Trophoblast cell (in vitro differentiated cells and primary cell): Measurements from ENCODE around the gene NUP153.
"Not testable (repeated sequence)": the region's sequence is repeated elsewhere in the genome, so short reads cannot be mapped to it uniquely, and the experiment has no call there.

Source experiments
- DNase-seq, 2 donors: peaks; one replicate each; pipeline ENCODE4 v3.0.0-alpha.2; 2016
- H2AFZ ChIP-seq: 2 replicates; pipeline ENCODE4 v1.6.1; 2013; ENCODE audit warnings: low read length, moderate library complexity, mild to moderate bottlenecking; ENCODE audit not compliant: insufficient read depth, poor library complexity
- H2AK5ac ChIP-seq: 2 replicates; pipeline ENCODE4 v1.6.1; 2013; ENCODE audit warnings: mild to moderate bottlenecking, low read length
- H2BK120ac ChIP-seq: 2 replicates; pipeline ENCODE4 v1.6.1; 2013; ENCODE audit warnings: low read length, mild to moderate bottlenecking, moderate library complexity; ENCODE audit not compliant: insufficient read depth, poor library complexity
- H2BK12ac ChIP-seq: 2 replicates; pipeline ENCODE4 v1.6.1; 2013; ENCODE audit warnings: mild to moderate bottlenecking, low read length, moderate library complexity
- H2BK5ac ChIP-seq: 2 replicates; pipeline ENCODE4 v1.6.1; 2013; ENCODE audit warnings: low read length, low read depth, moderate library complexity, mild to moderate bottlenecking; ENCODE audit not compliant: poor library complexity
- H3K14ac ChIP-seq: 2 replicates; pipeline ENCODE4 v1.6.1; 2013; ENCODE audit warnings: mild to moderate bottlenecking, low read length
- H3K18ac ChIP-seq: 2 replicates; pipeline ENCODE4 v1.6.1; 2013; ENCODE audit warnings: mild to moderate bottlenecking, low read length
- H3K23ac ChIP-seq: 2 replicates; pipeline ENCODE4 v1.6.1; 2013; ENCODE audit warnings: low read length
- H3K27ac ChIP-seq: 2 replicates; pipeline ENCODE4 v1.5.1; 2013; ENCODE audit warnings: low read depth, mild to moderate bottlenecking, inconsistent platforms, low read length, moderate library complexity
- H3K27me3 ChIP-seq: 2 replicates; pipeline ENCODE4 v1.6.1; 2013; ENCODE audit warnings: inconsistent platforms, mild to moderate bottlenecking, low read length, moderate library complexity; ENCODE audit not compliant: insufficient read depth
- H3K36me3 ChIP-seq, 2 experiments: 1 replicate in 1 of 2; 2 replicates in 1 of 2; pipeline ENCODE4 v1.6.1; 2013; ENCODE audit warnings: low read length in 2 of 2, mild to moderate bottlenecking in 2 of 2, moderate library complexity in 1 of 2; ENCODE audit not compliant: insufficient read depth in 2 of 2, control insufficient read depth in 1 of 2
- H3K4ac ChIP-seq: 2 replicates; pipeline ENCODE4 v1.6.1; 2013; ENCODE audit warnings: low read depth, mild to moderate bottlenecking, low read length, moderate library complexity
- H3K4me1 ChIP-seq, 2 experiments: 1 replicate in 1 of 2; 2 replicates in 1 of 2; pipeline ENCODE4 v1.6.1; 2013; ENCODE audit warnings: low read length in 2 of 2, mild to moderate bottlenecking in 2 of 2, moderate library complexity in 1 of 2; ENCODE audit not compliant: insufficient read depth in 2 of 2, control insufficient read depth in 1 of 2
- H3K4me2 ChIP-seq: 2 replicates; pipeline ENCODE4 v1.6.1; 2013; ENCODE audit warnings: inconsistent platforms, mild to moderate bottlenecking, low read length, moderate library complexity
- H3K4me3 ChIP-seq: 2 replicates; pipeline ENCODE4 v1.5.1; 2013; ENCODE audit warnings: mild to moderate bottlenecking, low read depth, low read length, inconsistent platforms
- H3K79me1 ChIP-seq: one replicate; pipeline ENCODE4 v1.6.1; 2013; ENCODE audit warnings: low read length
- H3K79me2 ChIP-seq: 2 replicates; pipeline ENCODE4 v1.6.1; 2013; ENCODE audit warnings: low read length, mild to moderate bottlenecking; ENCODE audit not compliant: control insufficient read depth, insufficient read depth, poor library complexity
- H3K9ac ChIP-seq: 2 replicates; pipeline ENCODE4 v1.6.1; 2013; ENCODE audit warnings: mild to moderate bottlenecking, low read length
- H3K9me3 ChIP-seq: 2 replicates; pipeline ENCODE4 v1.6.1; 2013; ENCODE audit warnings: low read depth, mild to moderate bottlenecking, control low read depth, inconsistent platforms, low read length; ENCODE audit not compliant: insufficient read depth
- H4K12ac ChIP-seq: 2 replicates; pipeline ENCODE4 v1.6.1; 2013; ENCODE audit warnings: low read depth, mild to moderate bottlenecking, low read length, moderate library complexity
- H4K8ac ChIP-seq: 2 replicates; pipeline ENCODE4 v1.6.1; 2013; ENCODE audit warnings: low read depth, mild to moderate bottlenecking, low read length, moderate library complexity
- H4K91ac ChIP-seq: one replicate; pipeline ENCODE4 v1.6.1; 2013; ENCODE audit warnings: low read depth, mild to moderate bottlenecking, low read length, moderate library complexity
- WGBS: extraction: QIAGEN DNeasy Blood & Tissue Kit; methylation state at CpG from one replicate; pipeline ENCODE4 v1.1.7; 2013; ENCODE audit warnings: missing lambda C conversion rate; ENCODE audit not compliant: insufficient read length, insufficient coverage; ENCODE audit errors: extremely low coverage; 5-methylcytosine and 5-hydroxymethylcytosine counted together

Gene NUP153

DNA sequence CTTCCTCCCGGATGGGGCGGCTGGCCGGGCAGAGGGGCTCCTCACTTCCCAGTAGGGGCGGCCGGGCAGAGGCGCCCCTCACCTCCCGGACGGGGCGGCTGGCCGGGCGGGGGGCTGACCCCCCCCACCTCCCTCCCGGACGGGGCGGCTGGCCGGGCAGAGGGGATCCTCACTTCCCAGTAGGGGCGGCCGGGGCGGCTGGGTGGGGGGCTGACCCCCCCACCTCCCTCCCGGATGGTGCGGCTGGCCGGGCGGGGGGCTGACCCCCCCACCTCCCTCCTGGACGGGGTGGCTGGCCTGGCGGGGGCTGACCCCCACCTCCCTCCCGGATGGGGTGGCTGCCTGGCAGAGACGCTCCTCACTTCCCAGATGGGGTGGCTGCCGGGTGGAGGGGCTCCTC is 28.6 kb upstream of the NUP153 start:
- not testable (repeated sequence) for H3K79me2 ChIP-seq, H3K79me1 ChIP-seq, H3K4me1 ChIP-seq, H3K4me2 ChIP-seq, H4K91ac ChIP-seq, H2AFZ ChIP-seq, H3K14ac ChIP-seq, H3K9me3 ChIP-seq, H3K23ac ChIP-seq, H2BK12ac ChIP-seq, H3K27ac ChIP-seq, H2BK120ac ChIP-seq, H4K12ac ChIP-seq, H2BK5ac ChIP-seq, H3K4me3 ChIP-seq, DNase-seq, H4K8ac ChIP-seq, H3K18ac ChIP-seq, H2AK5ac ChIP-seq, H3K4ac ChIP-seq, H3K36me3 ChIP-seq, H3K27me3 ChIP-seq, H3K9ac ChIP-seq
- no CpG with 5 or more reads among the region's 27 CpGs for WGBS

DNA sequence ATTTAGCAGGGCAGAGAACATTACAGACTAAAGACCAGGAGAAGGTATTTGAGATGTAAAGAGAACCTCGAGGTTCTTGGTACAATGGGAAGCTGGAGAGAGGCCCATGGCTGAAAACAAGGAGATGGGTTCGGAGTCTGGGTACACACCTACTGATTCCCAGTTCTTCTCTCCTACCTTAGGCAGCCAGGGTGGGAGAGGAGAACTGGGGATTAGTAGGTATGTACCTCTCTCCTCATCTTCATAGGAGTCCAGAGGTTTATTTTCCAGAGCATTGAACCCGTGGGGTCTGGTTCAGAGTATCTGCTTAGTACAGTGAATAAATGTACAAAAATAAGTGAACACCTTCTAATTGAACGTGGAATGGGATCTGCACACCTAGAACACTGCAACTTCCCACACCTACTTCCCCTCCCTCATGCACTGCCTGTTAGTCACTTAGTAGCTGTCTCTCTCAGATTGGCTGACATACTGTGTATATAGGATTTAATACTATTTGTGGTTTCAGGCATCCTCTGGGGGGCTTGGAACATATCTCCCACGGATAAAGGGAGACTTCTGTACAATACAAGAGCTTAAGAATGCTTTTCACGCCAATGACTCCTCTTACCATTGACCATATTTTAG is 23.5 kb upstream of the NUP153 start:
- no peak overlapping the region for H2BK120ac ChIP-seq
- no peaks in the 10 kb centered on the region for H3K9me3 ChIP-seq
- peaks cover 0 to under 1% of the 10 kb centered on the region in 2 experiments for H3K4me1 ChIP-seq
- no peaks in the 10 kb centered on the region for H3K79me2 ChIP-seq
- no peak overlapping the region for H3K18ac ChIP-seq
- no peak overlapping the region for H4K91ac ChIP-seq
- H3K79me1 ChIP-seq = no peaks in the 10 kb centered on the region
- no peak overlapping the region for H3K9ac ChIP-seq
- no peak for DNase-seq
- H2BK5ac ChIP-seq = no peak overlapping the region
- no peak overlapping the region for H3K4me3 ChIP-seq
- WGBS = no CpG with 5 or more reads among the region's 6 CpGs
- no peaks in the 10 kb centered on the region for H3K36me3 ChIP-seq
- no peak overlapping the region for H3K23ac ChIP-seq
- H4K8ac ChIP-seq = no peak overlapping the region
- no peak overlapping the region for H3K14ac ChIP-seq
- no peak overlapping the region for H3K4me2 ChIP-seq
- H4K12ac ChIP-seq = no peak overlapping the region
- no peaks in the 10 kb centered on the region for H3K27me3 ChIP-seq
- no peak overlapping the region for H2AK5ac ChIP-seq
- H2BK12ac ChIP-seq = no peak overlapping the region
- no peak overlapping the region for H3K27ac ChIP-seq
- no peak overlapping the region for H3K4ac ChIP-seq
- H2AFZ ChIP-seq = no peak overlapping the region

DNA sequence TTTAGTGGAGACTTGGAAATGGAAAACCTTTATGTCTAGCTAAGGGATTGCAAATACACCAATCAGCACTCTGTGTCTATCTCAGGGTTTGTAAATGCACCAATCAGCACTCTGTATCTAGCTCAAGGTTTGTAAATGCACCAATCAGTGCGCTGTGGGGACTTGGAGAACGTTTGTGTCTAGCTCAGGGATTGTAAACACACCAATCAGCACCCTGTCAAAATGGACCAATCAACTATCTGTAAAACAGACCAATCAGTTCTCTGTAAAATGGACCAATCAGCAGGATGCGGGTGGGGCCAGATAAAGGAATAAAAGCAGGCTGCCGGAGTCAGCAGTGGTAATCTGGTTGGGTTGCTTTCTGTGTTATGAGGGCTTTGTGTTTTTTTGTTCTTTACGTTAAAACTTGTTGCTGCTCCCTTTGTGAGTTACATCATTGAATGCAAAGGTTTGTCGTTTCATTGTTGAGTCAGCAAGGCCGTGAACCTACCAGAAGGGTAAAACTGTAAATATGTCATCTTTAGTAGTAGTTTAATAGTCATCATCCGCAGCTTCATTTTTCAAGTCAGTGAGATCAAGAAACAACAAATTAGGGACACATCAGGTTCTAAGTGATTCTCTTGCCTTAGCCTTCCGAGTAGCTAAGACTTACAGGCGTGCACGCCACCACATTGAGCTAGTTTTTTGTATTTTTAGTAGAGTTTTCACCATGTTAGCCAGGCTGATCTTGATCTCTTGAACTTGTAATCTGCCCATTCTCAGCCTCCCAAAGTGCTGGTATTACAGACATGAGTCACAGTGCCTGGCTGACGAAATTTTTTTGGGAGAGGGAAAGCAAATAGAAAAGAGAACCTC is 22.7 kb upstream of the NUP153 start:
- no peak overlapping the region for H4K8ac ChIP-seq
- H2BK5ac ChIP-seq = no peak overlapping the region
- no peaks in the 10 kb centered on the region for H3K9me3 ChIP-seq
- no peak overlapping the region for H2BK12ac ChIP-seq
- no peak overlapping the region for H3K4me3 ChIP-seq
- no peak overlapping the region for H3K18ac ChIP-seq
- H3K27me3 ChIP-seq = no peaks in the 10 kb centered on the region
- H3K14ac ChIP-seq = no peak overlapping the region
- H3K79me2 ChIP-seq = no peaks in the 10 kb centered on the region
- H3K4ac ChIP-seq = no peak overlapping the region
- H3K36me3 ChIP-seq = no peaks in the 10 kb centered on the region
- H2AFZ ChIP-seq = no peak overlapping the region
- H3K4me1 ChIP-seq = peaks cover 0 to 3% of the 10 kb centered on the region in 2 experiments
- H3K27ac ChIP-seq = no peak overlapping the region
- H3K79me1 ChIP-seq = peaks cover 3% of the 10 kb centered on the region
- H3K23ac ChIP-seq = no peak overlapping the region
- H3K4me2 ChIP-seq = no peak overlapping the region
- peak; percentile 29 to 53 for DNase-seq
- no peak overlapping the region for H4K12ac ChIP-seq
- no peak overlapping the region for H3K9ac ChIP-seq
- H2AK5ac ChIP-seq = no peak overlapping the region
- WGBS = no CpG with 5 or more reads among the region's 12 CpGs
- H2BK120ac ChIP-seq = no peak overlapping the region
- no peak overlapping the region for H4K91ac ChIP-seq

DNA sequence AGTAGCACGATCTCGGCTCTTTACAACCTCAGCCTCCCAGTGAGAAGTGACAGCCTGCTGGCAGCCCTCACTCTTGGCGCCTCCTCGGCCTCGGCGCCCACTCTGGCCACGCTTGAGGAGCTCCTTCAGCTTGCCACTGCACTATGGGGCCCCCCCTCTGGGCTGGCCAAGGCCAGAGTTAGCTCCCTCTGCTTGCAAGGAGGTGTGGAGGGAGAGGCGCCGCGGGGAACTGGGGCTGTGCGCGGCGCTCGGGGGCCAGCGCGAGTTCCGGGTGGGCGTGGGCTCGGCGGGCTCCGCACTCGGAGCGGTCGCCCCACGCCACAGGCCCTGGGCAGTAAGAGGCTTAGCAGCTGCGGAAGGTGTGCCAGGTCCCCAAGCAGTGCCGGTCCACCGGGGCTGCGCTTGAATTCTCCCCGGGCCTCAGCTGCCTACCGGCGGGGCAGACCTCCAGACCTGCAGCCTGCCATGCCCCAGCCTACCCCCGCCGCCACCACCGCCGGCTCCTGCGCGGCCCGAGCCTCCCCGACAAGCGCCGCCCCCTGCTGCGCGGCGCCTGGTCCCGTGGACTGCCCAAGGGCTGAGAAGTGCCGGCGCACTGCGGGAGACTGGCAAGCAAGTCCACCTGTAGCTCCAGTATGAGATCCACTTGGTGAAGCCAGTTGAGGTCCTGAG is 22.0 kb upstream of the NUP153 start:
- no peaks in the 10 kb centered on the region for H3K9me3 ChIP-seq
- no peak overlapping the region for H2BK5ac ChIP-seq
- H3K4me3 ChIP-seq = no peak overlapping the region
- WGBS = no CpG with 5 or more reads among the region's 49 CpGs
- H3K4ac ChIP-seq = no peak overlapping the region
- H3K18ac ChIP-seq = no peak overlapping the region
- H4K12ac ChIP-seq = no peak overlapping the region
- H3K36me3 ChIP-seq = no peaks in the 10 kb centered on the region
- no peak overlapping the region for H4K8ac ChIP-seq
- H2BK120ac ChIP-seq = no peak overlapping the region
- no peaks in the 10 kb centered on the region for H3K79me2 ChIP-seq
- H3K27ac ChIP-seq = no peak overlapping the region
- H2AFZ ChIP-seq = no peak overlapping the region
- H3K27me3 ChIP-seq = no peaks in the 10 kb centered on the region
- no peak overlapping the region for H3K4me2 ChIP-seq
- H3K23ac ChIP-seq = no peak overlapping the region
- no peak for DNase-seq
- peaks cover 3% of the 10 kb centered on the region for H3K79me1 ChIP-seq
- no peak overlapping the region for H2AK5ac ChIP-seq
- no peak overlapping the region for H3K9ac ChIP-seq
- H3K4me1 ChIP-seq = peaks cover 0 to 3% of the 10 kb centered on the region in 2 experiments
- H3K14ac ChIP-seq = no peak overlapping the region
- no peak overlapping the region for H2BK12ac ChIP-seq
- H4K91ac ChIP-seq = no peak overlapping the region
